UCSD-AML1 (cell line): ENCODE measurements around the gene PCDHGC4.

Experiments used
- DNase-seq: peaks from one replicate; lab custom pipeline; 2025; ENCODE audit not compliant: unreplicated experiment; lab: John Stamatoyannopoulos, UW

Gene PCDHGC4

DNA sequence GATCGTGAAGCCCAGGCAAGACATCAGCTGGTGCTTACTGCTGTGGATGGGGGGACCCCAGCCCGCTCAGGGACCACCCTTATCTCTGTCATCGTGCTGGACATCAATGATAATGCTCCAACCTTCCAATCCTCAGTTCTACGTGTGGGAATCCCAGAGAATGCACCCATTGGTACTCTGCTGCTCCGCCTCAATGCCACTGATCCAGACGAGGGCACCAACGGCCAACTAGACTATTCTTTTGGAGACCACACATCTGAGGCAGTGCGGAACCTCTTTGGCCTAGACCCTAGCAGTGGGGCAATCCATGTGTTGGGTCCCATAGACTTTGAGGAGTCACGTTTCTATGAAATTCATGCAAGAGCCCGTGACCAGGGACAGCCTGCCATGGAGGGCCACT, 5.0 kb downstream of the PCDHGC4 start:
- no peak for DNase-seq

DNA sequence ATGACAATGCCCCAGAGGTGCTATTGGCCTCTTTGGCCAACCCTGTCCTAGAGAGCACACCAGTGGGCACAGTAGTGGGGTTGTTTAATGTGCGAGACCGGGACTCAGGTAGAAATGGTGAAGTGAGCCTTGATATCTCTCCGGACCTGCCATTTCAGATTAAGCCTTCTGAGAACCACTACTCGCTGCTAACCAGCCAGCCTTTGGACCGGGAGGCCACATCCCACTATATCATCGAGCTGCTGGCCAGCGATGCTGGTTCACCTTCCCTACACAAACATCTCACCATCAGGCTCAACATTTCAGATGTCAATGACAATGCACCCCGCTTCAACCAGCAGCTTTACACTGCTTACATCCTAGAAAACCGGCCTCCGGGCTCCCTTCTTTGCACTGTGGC, 5.4 kb downstream of the PCDHGC4 start:
- no peak for DNase-seq

DNA sequence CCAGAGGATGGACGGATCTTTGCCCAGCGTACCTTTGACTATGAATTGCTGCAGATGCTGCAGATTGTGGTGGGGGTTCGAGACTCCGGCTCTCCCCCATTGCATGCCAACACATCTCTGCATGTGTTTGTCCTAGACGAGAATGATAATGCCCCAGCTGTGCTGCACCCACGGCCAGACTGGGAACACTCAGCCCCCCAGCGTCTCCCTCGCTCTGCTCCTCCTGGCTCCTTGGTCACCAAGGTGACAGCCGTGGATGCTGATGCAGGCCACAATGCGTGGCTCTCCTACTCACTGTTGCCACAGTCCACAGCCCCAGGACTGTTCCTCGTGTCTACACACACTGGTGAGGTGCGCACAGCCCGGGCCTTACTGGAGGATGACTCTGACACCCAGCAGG, 5.9 kb downstream of the PCDHGC4 start:
- DNase-seq = no peak

DNA sequence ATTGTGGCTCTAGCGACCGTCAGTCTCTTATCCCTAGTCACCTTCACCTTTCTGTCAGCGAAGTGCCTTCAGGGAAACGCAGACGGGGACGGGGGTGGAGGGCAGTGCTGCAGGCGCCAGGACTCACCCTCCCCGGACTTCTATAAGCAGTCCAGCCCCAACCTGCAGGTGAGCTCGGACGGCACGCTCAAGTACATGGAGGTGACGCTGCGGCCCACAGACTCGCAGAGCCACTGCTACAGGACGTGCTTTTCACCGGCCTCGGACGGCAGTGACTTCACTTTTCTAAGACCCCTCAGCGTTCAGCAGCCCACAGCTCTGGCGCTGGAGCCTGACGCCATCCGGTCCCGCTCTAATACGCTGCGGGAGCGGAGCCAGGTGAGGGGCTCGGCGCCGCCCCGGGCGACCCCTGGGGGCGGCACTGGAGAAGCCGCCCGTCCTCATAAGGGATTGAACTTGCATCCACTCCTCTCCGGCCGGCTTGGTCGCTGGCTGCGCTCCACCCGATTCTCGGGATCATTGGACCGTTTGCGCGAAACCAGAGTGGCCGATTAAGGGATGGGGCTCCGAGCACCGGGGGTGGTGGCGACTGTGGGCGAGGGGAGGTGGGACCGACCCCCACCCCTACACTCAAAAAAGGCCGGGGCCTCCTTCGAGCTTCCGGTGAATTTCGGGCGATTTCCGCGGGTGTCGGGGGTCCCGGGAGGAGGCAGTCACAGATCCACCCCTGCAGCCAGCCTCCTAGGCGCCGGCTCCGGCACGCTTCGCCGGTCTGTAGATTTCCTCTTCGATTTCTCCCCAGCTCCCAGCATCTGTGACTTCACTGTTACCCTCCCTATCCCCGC, 6.7 kb downstream of the PCDHGC4 start:
- DNase-seq = no peak

DNA sequence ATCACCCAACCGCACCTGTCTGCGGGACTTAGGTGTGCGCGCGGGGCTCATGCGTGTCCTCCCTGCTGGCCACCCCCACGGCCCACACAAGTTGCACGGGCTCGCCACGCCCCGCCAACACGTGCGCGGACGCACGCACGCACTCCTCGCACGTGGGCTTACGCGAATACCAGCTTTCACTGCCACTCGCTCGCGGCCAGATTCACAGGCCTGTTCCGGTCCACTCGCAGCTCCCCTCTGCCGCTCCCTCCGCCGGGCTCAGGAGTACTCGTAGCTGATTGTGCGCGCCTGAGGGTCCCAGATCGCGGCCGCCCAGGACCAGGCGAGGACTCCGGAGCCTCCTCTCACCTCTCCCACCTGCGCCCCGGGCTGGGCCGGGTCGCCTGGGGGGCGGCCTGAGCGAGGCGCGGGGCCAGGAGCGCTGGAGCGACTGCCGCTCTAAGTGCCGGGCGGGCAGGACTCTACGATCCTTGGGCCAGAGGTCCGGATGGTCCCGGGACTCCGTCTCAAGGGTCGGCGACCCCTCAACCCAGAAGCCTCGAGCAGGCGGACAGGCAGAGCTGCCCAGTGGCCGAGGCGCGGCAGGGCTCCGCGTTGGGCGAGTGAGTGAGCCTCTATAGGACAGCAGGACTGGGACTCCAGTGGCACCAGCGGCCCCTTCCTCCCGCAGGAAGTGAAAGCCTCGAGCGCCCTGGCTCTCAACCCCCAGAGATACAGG, 7.5 kb downstream of the PCDHGC4 start:
- no peak for DNase-seq

DNA sequence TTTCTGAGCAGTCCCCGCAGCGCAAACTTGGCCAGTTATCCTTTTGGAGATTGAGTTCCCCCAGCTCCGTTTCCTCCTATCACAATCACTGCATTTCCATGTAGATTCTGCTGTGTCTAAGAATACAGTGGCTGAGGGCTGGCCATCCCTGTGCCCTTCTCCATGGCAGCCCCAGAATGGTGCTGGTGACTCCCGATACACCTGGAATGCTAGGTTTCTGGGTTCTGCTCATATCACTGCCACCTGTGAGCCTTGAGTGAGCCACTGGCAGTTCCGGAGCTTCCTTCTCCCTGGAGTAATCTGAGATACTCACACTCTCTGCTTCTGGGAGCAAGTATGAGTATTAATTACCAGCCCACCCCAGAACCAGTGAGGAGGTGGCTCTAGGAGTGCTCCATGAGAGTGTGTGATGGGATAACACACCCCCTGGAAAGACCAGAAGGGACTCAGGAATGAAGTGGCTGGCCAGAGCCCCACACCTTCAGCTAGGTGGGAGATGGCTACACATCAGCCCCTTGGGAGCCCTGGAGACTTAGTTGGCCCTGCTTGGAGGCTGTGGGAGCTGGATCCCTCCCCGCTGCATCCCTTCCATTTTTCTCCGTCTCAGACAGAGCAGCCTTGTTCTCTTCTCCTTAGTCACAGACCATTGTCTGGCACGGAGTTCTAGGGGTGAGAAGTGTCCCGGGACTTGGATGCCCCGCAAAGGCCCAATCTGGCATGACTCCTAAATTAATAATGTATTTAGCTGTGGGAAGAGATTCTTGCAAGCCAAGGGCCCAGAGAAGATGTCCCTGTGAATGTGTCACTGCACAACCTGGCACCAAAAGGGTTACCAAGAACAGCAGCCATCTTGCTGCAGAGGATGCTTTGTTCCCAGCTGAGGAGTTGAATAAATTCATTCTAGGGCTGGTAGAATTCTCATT, 8.9 kb downstream of the PCDHGC4 start:
- no peak for DNase-seq

DNA sequence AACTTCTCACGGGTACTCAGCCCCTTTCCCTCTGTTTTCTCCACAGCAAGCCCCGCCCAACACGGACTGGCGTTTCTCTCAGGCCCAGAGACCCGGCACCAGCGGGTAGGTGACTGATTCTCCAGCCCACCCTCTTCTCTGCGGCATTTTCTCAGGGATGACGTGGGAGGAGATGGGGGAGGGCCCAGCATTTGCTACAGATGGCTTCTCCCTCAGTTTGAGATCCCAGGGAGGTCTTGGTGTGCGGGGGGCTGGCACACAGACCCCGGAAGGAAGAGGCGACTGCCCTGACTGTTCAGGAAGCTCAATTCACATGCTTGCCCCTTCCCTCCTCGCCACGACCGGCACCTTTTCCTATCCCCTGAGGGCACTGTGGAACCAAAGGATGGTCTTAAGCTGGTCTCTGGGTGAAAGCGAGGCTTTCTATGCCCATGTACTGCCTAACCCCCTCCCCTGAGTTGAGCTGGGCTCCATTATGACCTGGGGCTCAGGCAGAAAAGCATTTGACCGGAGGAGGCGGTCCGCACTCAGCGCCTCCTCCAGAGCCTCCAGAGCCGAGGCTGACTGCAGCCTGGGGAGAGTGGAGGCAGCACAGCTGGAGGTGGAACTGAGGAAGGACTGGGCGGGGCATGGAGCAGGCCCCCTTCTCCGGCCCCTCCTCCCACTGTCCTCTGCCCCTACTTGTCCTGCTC, 10.1 kb downstream of the PCDHGC4 start:
- no peak for DNase-seq

DNA sequence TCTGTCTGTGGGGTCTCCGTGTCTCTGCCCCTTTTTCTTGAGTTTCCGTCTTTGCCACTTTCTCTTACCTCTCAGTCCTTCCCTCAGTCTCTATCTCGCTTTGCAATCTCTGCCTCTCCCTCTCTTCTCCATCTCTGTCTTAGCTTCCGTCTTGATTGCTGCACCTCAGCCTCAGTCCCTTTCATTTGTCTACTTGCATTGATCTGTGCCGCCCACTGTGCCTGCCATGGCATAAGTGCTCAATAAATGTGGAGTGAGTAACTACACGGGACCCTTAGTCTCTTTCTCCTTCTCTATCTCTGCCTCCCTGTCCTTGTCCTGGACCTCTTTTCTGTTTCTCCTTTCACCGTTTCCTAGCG, 10.6 kb downstream of the PCDHGC4 start:
- no peak for DNase-seq

DNA sequence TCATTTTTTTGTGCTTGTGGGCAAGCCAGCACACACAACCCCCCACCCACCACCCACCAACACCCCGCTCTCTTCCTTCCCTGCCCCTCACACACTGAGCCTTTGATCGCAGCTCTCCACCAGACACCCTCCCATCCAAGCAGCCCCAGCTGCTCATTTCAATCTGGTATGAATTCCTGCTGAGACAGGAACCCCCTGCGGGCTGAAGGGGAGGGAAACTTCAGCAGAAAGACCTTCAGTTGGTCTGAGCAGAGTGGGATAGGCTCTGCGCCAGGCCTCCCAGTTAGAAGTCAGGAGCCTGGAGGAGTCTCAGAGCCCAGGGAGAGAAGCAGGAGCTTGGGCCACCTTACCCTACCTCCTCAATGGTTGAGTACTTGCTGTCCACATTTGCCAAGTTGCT, 11.2 kb downstream of the PCDHGC4 start:
- no peak for DNase-seq

DNA sequence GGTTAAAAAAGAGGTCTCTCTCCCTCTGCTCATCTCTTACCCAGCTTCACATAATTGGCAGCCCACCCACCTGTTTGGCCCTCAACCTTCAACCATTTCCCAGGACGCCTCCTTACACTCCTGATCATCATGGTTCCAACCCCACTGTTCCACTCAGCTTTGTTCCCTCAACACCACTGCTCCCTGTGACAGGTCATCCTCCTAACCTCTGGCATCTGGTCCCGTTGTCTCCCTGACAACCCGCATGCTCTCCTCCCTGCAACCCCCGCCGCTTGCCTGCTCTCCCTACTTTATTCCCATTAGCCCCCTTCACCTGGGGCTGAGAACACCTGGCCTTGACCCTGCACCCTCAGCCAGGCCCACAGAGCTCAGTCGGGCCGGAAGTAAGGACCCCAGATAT, 16.9 kb downstream of the PCDHGC4 start:
- no peak for DNase-seq

DNA sequence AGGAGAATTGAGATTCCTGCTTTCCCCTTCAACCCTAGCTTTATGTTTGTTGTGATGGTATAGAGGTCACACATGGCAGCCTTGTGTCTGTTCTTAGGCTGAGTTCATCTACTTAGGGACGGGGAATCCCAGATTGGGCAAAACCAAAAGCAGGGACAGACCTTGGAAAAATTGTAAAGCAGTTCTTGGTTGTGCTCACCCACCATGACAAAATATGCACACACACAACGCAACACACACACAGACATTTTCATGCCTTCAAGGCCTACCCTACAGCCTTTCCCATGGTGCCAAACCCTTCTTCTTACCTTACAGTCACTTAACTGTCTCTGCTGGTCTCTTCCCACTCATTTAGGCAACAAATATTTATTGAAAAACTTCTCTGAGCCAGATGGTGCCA, 18.9 kb downstream of the PCDHGC4 start:
- DNase-seq = no peak

DNA sequence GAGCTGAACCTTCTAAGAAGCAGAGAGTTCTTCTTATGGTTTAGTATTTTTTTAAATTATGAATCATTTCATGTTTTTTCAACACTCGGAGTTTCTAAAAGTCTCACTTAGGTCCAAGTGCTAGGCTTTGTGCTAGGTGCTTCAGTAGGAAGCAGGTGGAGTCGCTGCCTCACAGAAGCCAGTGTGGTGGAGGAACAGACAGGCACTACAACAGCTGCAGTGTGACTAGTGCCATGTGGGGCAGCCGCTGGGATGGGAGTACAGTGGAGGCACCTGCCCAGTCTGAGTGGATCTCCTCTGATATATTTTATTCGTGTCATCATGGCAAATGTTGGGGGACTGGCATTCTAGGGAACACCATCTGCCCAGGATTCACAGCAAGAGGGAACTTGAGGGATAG, 19.4 kb downstream of the PCDHGC4 start:
- DNase-seq = no peak

DNA sequence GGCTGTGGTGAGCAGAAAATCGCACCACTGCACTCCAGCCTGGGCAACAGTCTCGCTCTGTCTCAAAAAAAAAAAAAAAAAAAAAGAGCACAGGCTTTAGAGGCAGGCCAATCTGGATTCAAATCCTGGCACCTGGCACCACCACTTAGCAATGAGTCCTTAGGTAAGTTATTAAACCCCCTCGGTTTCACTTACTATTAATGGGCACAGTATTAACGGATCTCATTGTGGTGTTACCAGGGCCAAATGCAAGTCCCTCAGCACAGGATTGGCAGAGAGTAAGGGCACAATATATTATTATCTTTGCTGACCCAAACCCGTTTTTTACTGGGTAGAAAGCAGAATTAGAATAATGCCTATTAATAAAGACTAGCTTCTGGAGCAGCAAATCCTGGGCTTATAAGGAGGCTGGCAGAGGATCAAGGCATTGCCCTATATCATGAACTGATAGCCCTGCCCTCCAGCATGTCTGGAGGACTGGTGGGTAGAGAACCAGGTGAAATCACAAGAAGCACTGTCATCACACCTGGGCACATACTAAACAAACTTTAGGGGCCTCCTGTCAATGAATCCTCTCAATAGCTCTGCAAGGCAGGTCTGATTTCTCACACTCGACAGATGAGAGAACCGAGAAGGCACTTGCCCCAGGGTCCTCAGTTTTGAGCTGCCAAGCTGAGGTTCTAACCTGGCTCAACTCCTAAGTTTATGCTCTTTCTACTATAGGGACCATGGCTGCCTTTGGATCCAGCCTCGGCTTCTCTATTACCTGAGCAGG, 21.7 kb downstream of the PCDHGC4 start:
- DNase-seq = no peak

DNA sequence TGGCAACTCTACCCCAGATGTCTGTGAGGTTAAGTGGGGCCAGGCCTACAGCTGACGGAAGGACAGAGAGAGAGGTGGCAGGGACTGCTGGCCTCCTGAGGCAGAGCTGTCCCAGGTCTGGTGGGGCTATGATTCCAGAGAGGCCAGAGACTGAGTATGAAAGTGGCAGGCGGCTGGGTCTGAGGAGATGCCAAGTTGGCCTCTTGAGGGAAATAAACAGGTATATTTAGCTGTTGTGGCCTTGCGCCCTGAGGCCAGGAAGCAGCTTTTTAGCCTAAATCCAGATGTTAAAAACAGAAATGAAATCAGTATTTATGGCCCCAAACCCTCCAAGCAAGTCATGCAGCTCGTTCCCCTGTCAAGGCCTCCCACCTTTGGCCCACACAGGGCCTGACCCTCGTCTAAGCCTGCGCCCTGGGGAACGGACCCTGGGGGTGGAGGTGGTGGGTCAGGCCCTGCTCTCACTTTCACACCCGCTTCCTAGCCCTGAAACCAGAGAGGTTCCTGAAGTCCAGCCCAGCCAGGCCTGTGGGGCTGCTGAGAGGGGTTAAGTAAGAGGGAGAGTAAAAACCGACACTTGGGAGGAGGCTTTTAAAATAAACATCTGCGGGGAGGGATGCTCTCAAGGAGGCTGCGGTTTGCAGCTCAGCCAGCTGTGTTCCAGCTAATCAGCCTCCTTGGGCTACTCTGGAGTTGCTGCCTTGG, 22.7 kb downstream of the PCDHGC4 start:
- DNase-seq = no peak

DNA sequence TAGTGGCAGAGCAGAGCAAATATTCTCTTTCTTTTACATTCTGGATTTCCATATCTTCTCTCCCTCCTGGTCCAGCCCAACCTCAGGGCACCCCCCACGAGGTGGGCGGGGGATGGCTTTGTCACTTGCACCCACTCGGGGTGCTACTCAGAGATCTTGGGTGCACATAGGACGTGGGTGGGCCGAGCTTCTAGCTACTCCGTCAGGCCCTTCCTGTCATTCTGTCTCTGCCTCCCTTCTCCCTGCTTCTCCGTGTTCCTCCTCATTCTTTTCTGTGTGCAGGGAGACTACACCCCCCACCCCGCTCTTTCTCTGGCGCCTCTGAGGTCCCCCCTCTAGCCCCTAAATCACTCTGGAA, 23.6 kb downstream of the PCDHGC4 start:
- DNase-seq = no peak

DNA sequence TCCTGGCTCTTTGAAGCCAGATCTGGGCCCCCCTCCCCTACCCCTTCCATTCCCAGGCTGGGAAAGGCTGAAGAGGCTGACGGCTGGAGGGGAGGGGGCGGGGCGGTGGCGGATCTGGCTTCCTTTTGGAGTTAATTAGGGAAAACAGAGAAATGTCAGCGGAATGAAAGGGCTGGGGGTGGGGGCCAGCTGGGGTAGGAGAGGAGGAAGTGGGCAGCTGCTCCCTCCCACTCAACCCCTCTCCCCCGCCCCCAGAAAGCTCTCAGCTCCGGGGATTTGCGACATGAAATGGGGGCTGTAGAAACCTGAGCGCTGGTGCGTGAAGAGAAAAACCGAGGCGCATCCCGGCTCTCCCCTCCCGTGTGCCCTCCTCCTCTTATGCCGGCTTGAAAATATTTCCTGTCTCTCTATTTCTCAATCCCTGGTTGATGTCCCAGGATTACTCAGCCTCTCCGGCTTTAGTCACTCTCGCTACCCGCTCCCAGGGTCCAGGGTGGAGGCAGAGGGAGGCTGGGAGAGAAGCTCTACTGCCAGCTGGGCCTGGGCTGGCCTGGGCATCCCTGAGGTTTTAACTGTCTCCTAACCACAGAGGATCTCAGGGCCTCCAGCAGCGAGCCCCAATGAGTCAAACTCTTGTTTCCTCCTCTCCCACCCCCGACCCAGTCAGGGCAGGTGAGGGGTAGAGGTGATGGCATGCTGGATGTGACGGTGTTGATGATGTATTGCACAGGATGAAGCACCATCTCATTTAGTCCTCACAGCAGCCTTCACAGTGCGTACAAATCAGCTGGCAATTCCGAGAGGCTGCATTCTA, 24.2 kb downstream of the PCDHGC4 start:
- DNase-seq = no peak

DNA sequence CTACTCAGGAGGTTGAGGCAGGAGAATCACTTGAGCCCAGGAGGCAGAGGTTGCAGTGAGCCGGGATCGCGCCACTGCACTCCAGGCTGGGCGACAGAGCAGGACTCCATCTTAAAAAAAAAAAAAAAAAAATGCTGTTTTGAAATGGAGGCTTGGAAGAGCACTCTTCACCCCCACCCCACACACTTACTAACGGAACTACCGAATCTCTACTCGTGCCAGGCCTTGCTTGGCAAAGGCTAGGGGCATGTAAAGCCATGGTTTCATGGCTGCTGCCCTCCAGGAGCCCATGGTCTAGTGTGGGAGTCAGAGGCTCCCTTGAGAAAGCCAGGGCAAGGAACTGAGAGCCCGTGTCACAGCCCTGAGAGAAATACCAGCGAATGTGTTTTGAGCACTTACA, 25.3 kb downstream of the PCDHGC4 start:
- DNase-seq = no peak

DNA sequence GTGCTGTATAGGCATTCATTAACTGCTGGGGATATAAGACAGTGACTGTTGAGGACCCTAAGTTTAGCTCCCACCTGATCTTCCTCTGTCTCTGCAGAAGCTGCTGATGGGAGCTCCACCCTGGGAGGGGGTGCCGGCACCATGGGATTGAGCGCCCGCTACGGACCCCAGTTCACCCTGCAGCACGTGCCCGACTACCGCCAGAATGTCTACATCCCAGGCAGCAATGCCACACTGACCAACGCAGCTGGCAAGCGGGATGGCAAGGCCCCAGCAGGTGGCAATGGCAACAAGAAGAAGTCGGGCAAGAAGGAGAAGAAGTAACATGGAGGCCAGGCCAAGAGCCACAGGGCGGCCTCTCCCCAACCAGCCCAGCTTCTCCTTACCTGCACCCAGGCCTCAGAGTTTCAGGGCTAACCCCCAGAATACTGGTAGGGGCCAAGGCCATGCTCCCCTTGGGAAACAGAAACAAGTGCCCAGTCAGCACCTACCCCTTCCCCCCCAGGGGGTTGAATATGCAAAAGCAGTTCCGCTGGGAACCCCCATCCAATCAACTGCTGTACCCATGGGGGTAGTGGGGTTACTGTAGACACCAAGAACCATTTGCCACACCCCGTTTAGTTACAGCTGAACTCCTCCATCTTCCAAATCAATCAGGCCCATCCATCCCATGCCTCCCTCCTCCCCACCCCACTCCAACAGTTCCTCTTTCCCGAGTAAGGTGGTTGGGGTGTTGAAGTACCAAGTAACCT, 26.2 kb downstream of the PCDHGC4 start:
- DNase-seq = no peak
